GM23338 (cell line): ENCODE measurements around the gene ARL5B. TPM values are rescaled to one million over a fixed set of nuclear protein-coding genes. Genes with fewer than 3 reads are reported as not detected.

ENCODE experiments used
- ETS1 ChIP-seq: IDR thresholded peaks from 2 replicates; pipeline ENCODE4 v1.6.1; 2016; ENCODE audit warnings: antibody characterized with exemption
- EZH2 ChIP-seq: fragments of 200-600 bp; sonication (generic); IDR thresholded peaks from one replicate; pipeline ENCODE4 v1.8.0; 2017; ENCODE audit warnings: antibody characterized with exemption, mild to moderate bottlenecking, low read depth; ENCODE audit not compliant: unreplicated experiment
- JUNB ChIP-seq: IDR thresholded peaks from one replicate; pipeline ENCODE4 v1.6.1; 2016; ENCODE audit warnings: antibody characterized with exemption; ENCODE audit not compliant: unreplicated experiment
- NANOG ChIP-seq: IDR thresholded peaks from 2 replicates; pipeline ENCODE4 v1.6.1; 2016; ENCODE audit warnings: antibody characterized with exemption, borderline replicate concordance
- POLR2AphosphoS5 ChIP-seq: IDR thresholded peaks from 2 replicates; pipeline ENCODE4 v1.6.1; 2016; ENCODE audit warnings: antibody characterized with exemption, low read depth
- STAT1 ChIP-seq: IDR thresholded peaks from one replicate; pipeline ENCODE4 v1.6.1; 2016; ENCODE audit warnings: antibody characterized with exemption; ENCODE audit not compliant: unreplicated experiment
- ZNF331 ChIP-seq: fragments of 250-450 bp; sonication (Bioruptor Pico); IDR thresholded peaks from 2 replicates; pipeline ENCODE4 v1.5.0; 2020; ENCODE audit warnings: low read depth, mild to moderate bottlenecking, moderate library complexity
- ZNF462 ChIP-seq: fragments of 250-450 bp; sonication (Bioruptor Pico); IDR thresholded peaks from 2 replicates; pipeline ENCODE4 v1.5.0; 2020; ENCODE audit warnings: mild to moderate bottlenecking, moderate library complexity
- polyA plus RNA-seq: library from polyadenylated mRNA; unstranded; fragments of >200 nt; fragmentation: Nextera tagmentation; extraction: Ambion mirVana; gene quantifications from 2 replicates; pipeline ENCODE4 v1.2.1, GENCODE V29; 2016
- total RNA-seq: library from RNA; depleted of rRNA; stranded (reverse); fragments of >200 nt; shearing (Covaris generic); gene quantifications from 2 replicates; pipeline ENCODE4 v1.2.3, GENCODE V29; 2014

Gene ARL5B
- total and polyA plus RNA-seq, 2 experiments from 2014 or later, result 22.8 to 76.4 TPM

GRCh38 chr10:18699849-18700840 is 40.9 kb downstream of the ARL5B start (continued):
- TF ChIP-seq ZNF462 (CRISPR knock-in tag) (no peak), POLR2AphosphoS5 (no peak), NANOG (no peak), EZH2 (no peak), JUNB (no peak), ETS1 (no peak), STAT1 (no peak), ZNF331 (CRISPR knock-in tag) (no peak)
